ENCODE measurements around the gene GZMM.

DNA sequence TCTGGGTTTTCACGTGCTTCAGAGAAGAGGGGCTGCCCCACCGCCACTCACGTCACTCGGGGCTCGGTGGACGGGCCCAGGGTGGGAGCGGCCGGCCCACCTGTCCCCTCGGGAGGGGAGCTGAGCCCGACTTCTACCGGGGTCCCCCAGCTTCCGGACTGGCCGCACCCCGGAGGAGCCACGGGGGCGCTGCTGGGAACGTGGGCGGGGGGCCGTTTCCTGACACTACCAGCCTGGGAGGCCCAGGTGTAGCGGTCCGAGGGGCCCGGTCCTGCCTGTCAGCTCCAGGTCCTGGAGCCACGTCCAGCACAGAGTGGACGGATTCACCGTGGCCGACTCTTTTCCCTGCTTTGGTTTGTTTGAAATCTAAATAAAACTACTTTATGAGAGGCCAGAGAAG is 2.2 kb upstream of the GZMM start:
- TF ChIP-seq, protein P1, sequence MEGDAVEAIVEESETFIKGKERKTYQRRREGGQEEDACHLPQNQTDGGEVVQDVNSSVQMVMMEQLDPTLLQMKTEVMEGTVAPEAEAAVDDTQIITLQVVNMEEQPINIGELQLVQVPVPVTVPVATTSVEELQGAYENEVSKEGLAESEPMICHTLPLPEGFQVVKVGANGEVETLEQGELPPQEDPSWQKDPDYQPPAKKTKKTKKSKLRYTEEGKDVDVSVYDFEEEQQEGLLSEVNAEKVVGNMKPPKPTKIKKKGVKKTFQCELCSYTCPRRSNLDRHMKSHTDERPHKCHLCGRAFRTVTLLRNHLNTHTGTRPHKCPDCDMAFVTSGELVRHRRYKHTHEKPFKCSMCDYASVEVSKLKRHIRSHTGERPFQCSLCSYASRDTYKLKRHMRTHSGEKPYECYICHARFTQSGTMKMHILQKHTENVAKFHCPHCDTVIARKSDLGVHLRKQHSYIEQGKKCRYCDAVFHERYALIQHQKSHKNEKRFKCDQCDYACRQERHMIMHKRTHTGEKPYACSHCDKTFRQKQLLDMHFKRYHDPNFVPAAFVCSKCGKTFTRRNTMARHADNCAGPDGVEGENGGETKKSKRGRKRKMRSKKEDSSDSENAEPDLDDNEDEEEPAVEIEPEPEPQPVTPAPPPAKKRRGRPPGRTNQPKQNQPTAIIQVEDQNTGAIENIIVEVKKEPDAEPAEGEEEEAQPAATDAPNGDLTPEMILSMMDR (IDR thresholded peaks at IDR 0.05) = no peak
- no peak for TF ChIP-seq POLR2A (IDR thresholded peaks at IDR 0.05)
